Measurements from ENCODE around the gene CDH23.

The CDH23 gene

DNA sequence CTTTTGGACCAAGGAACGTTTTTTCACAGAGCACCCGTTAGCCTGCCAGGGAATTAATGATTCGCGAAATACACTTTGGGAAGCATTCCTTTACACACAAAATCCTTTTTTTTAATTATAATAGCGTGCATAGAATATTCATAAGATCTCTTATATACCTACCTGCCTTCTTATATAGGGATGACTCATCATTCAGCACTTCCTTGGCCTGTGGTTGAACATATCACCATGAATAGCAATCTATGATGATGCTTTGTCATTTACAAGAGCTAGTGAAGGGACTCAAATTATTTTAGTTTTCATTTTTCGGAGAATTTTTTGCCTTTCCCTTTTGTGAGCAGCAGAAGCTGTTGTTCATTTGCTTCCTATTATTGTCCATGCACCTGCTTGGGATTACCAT, 97.0 kb downstream of the CDH23 start:
- TF ChIP-seq, protein P1, sequence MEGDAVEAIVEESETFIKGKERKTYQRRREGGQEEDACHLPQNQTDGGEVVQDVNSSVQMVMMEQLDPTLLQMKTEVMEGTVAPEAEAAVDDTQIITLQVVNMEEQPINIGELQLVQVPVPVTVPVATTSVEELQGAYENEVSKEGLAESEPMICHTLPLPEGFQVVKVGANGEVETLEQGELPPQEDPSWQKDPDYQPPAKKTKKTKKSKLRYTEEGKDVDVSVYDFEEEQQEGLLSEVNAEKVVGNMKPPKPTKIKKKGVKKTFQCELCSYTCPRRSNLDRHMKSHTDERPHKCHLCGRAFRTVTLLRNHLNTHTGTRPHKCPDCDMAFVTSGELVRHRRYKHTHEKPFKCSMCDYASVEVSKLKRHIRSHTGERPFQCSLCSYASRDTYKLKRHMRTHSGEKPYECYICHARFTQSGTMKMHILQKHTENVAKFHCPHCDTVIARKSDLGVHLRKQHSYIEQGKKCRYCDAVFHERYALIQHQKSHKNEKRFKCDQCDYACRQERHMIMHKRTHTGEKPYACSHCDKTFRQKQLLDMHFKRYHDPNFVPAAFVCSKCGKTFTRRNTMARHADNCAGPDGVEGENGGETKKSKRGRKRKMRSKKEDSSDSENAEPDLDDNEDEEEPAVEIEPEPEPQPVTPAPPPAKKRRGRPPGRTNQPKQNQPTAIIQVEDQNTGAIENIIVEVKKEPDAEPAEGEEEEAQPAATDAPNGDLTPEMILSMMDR (IDR thresholded peaks at IDR 0.05): no peak

DNA sequence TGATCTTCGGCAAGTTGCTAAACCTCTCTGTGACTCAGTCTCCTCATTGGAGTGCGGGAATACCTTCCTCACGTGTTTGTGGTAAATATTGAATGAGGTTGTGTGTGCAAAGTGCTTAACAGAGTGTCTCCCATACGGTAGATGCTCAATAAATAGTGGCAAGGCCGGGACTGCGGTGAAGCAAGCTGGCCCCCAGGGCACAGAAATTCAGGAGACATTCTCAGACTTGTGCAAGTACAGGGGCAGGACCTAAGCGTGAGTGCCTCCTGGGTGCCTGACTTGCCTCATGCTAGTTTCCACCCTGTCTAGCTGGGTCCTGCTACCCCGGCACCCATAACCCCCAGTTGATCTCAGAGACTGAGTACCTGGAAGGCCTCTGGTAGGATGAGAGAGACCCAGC, 97.8 kb downstream of the CDH23 start:
- TF ChIP-seq, protein P1 (IDR thresholded peaks at IDR 0.05): no peak

- TF ChIP-seq, protein P1 (IDR thresholded peaks at IDR 0.05): no peak
Observed at GRCh38 chr10:71494980-71495381, 98.3 kb downstream of the CDH23 start.

GRCh38 chr10:71496927-71497762, 100.4 kb downstream of the CDH23 start:
- TF ChIP-seq, protein P1 (IDR thresholded peaks at IDR 0.05): no peak

DNA sequence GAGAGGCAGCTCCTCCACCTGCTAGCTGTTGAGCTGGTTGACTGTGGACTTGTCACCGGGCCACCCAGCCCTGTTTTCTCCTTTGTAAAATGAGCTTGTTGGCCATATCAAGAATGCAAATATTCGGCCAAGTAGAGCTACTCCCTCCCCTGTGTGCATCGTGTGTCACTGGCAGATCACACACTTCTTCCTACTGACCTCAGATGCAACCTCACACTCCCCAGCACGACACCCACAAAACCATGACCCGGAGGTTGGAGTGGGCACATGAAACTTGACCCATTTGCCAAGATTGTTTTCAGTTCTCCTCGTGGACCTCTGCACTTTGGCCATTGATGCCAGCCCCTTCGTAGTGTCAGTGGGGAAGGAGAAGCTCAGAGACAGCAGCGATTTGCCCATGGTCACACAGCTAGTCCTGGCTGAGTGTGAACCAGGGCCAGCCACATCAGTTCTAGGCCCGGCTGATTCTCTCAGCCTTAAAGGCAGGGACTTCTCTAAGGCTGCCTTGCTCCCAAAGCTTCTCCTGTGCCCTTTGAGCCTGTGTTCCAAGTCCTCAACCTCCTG, 101.1 kb downstream of the CDH23 start:
- TF ChIP-seq, protein P1 (IDR thresholded peaks at IDR 0.05): no peak

GRCh38 chr10:71501402-71501801, 104.7 kb downstream of the CDH23 start:
- TF ChIP-seq, protein P1 (IDR thresholded peaks at IDR 0.05): no peak

DNA sequence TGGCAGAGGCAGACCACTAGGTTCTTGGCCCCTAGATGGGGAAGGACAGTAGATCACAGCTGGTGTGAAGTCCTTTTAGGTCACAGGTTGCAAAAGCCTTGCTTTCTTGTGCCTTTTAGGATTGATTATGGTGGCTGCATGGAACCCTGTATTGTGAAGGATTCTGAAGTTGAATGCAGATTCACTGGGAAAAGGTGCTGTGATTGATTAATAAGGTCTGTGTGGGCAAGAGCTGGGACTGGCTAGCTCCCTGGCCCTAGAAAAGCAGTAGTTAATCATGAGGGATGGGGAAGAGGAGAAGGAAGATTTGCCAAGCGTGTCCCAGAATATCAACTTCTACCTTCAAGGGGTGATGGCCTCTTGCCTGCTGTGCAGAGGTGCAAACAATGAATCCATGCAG, 105.5 kb downstream of the CDH23 start:
- TF ChIP-seq, protein P1 (IDR thresholded peaks at IDR 0.05): no peak

All from LNCAP (cell line).